NCI-H1105 (cell line): ENCODE data around the gene SENP7.
"Not testable (repeated sequence)": the region's sequence is repeated elsewhere in the genome, so short reads cannot be mapped to it uniquely, and the experiment has no call there.

Experiments
- DNase-seq: peaks from one replicate; lab custom pipeline; 2025; lab: John Stamatoyannopoulos, UW

Gene SENP7

GRCh38 chr3:101438641-101439040 lies 74.4 kb downstream of the SENP7 start:
- not testable (repeated sequence) for DNase-seq

- no peak for DNase-seq
These were observed 79.4 kb downstream of the SENP7 start for GRCh38 chr3:101433652-101434051.

GRCh38 chr3:101423984-101424888 lies 88.8 kb downstream of the SENP7 start:
- DNase-seq: no peak

GRCh38 chr3:101418851-101419250 lies 94.2 kb downstream of the SENP7 start:
- DNase-seq: no peak

GRCh38 chr3:101414121-101414520 lies 98.9 kb downstream of the SENP7 start:
- peak; percentile 41 for DNase-seq

GRCh38 chr3:101413656-101414055 lies 99.4 kb downstream of the SENP7 start:
- DNase-seq: no peak

GRCh38 chr3:101391413-101391950 lies 121.5 kb downstream of the SENP7 start:
- DNase-seq: no peak

GRCh38 chr3:101388706-101389105 lies 124.3 kb downstream of the SENP7 start:
- no peak for DNase-seq

- DNase-seq: no peak
These were observed 125.7 kb downstream of the SENP7 start for GRCh38 chr3:101387351-101387750.

- DNase-seq: no peak
These were observed 128.6 kb downstream of the SENP7 start for GRCh38 chr3:101384426-101384825.

GRCh38 chr3:101383656-101384055 lies 129.4 kb downstream of the SENP7 start:
- no peak for DNase-seq

GRCh38 chr3:101383156-101383575 lies 129.8 kb downstream of the SENP7 start:
- no peak for DNase-seq

- DNase-seq: peak; percentile 52
These were observed 131.2 kb downstream of the SENP7 start for GRCh38 chr3:101381809-101382208.

- no peak for DNase-seq
These were observed 133.2 kb downstream of the SENP7 start for GRCh38 chr3:101379658-101380376.

GRCh38 chr3:101377796-101378195 lies 135.2 kb downstream of the SENP7 start:
- no peak for DNase-seq

GRCh38 chr3:101377209-101377608 lies 135.8 kb downstream of the SENP7 start:
- no peak for DNase-seq

- no peak for DNase-seq
These were observed 137.4 kb downstream of the SENP7 start for GRCh38 chr3:101375586-101375985.

- DNase-seq: no peak
These were observed 150.6 kb downstream of the SENP7 start for GRCh38 chr3:101362406-101362805.

- no peak for DNase-seq
These were observed 161.2 kb downstream of the SENP7 start for GRCh38 chr3:101351829-101352228.

GRCh38 chr3:101340591-101340990 lies 172.4 kb downstream of the SENP7 start:
- DNase-seq: no peak

GRCh38 chr3:101333883-101334282 lies 179.1 kb downstream of the SENP7 start:
- DNase-seq: no peak

- no peak for DNase-seq
These were observed 183.9 kb downstream of the SENP7 start for GRCh38 chr3:101329016-101329673.
